AG20443 (cell line): ENCODE data around the gene CEP290.
"Not testable (repeated sequence)": the region's sequence is repeated elsewhere in the genome, so short reads cannot be mapped to it uniquely, and the experiment has no call there.

Experiments
- DNase-seq: peaks from one replicate; pipeline ENCODE4 v3.0.0; 2012; ENCODE audit warnings: low spot score, mixed read lengths

Gene CEP290

DNA sequence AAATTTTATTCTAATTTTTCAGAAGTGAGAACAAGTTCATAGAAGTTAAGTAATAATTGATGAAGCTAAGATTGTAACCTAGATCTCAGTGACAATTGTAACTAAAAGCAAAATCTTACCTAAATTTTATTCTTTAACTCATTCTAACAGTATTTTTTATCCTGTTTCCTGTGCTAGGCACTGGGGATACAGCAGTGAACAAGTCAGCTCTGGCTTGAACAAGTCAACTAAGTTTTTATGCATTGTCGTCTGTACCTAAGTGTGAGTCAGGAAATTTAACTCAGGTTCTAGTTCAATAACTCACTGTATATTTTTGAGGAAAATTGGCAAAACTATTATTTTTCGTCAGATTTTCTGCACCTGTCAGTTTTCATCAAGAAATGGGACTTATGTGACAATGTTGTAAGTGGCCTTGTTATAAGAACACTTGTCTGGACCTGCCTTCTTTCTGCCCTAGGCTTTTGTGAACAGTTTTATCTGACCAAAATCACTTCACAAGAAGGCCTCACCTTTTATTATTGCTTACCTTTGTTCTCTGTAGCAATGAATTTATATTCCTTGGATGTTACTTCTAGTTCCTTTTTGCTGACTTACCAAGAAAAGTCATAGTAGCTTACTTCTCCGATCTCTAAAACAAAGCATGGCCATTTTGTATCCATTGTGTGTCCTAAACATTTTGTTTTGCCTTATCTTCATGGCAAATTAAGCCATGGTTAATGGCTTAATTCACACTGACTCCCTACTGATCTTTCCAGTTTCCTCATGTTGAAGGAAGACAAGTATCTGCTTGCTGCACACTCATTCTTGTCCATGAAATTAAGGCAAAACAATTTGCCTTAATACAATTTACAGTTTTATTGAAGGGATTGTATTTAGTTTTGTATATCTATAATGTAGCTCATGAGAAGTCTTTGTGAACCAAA lies 2.9 kb upstream of the CEP290 start:
- DNase-seq, result no peak

DNA sequence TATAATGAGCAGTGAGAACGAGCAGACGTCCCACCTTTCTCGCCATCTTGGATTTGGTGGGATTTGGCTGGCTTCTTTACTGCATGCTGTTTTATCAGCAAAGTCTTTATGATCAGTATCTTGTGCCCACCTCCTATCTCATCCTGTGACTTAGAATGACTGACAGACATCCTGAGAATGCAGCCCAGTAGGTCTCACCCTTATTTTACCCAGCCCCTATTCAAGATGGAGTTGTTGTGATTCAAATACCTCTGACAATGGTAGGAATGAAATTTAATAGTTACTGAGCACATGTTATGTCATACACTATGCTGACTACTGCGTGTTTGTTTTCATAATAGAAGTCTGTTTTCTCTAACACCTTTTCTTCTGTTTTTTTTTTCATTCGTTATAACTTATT lies 2.1 kb upstream of the CEP290 start:
- no peak for DNase-seq

DNA sequence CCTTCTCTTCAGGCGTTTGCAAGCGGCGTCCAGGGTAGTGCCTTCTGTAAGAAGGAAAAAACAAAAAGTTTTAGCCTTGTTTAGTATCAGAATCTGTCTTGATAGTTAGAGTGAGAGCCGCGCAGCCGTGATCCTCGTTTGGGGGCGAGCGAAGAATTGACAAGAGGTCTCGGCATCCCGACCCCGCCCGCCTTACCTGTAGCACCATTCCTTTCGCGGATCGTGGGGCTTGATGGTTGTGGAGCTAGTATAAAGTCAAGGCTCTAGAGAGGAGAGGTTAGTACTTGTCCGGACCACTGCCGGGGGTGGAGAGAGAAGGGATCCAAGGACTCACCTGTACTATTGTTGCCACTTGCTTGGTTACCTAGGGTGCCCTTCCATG lies 713 bp upstream of the CEP290 start:
- DNase-seq, result no peak

DNA sequence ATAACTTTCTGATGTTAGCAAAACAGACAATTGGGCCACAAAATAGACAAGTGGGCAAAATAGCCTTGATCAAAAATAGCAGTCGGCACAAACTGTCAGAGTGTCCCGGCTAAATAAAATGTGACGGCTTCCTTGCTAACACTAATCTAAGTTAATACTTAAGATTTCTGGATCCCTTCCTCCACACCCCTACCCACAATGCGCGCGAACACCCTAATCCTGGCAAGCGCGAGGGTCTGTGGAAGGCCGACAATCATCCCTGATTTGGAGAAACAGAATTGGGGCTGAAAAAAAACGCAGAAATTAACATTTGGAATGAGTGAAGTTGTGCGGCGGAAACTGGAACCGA lies 489 bp downstream of the CEP290 start:
- no peak for DNase-seq

DNA sequence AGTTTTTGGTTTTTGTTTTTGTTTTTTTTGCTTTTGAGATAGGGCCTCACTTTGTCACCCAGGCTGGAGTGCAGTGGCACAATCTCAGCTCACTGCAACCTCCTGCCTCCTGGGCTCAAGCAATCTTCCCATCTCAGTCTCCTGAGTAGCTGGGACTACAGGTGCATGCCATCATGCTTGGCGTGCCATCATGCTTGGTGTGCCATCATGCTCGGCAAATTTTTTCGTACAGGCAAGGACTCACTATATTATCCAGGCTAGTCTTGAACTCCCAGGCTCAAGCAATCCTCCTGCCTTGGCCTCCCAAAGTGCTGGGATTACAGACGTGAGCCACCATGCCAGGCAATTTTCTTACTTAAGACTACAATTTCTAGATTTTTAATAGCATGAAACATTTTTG lies 2.2 kb downstream of the CEP290 start:
- not testable (repeated sequence) for DNase-seq

- DNase-seq, result not testable (repeated sequence)
These were observed 8.7 kb downstream of the CEP290 start for GRCh38 chr12:88133181-88133580.

DNA sequence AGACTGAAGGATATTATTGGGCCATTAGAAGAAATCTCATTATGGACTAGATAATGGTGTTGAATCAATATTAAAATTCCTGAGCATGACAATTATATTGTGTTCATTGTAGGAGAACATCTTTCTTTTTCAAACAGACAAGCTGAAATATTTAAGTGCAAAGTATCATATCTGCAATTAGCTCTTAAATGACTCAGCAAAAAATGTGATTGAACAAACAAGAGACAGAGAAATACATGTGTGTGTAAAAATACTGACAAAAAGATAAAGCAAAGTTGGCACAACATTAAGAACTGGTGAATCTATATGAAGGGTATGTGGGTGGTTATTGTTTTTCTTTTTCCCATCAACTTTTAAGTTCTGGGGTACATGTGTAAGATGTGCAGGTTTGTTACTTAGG lies 9.5 kb downstream of the CEP290 start:
- no peak for DNase-seq

DNA sequence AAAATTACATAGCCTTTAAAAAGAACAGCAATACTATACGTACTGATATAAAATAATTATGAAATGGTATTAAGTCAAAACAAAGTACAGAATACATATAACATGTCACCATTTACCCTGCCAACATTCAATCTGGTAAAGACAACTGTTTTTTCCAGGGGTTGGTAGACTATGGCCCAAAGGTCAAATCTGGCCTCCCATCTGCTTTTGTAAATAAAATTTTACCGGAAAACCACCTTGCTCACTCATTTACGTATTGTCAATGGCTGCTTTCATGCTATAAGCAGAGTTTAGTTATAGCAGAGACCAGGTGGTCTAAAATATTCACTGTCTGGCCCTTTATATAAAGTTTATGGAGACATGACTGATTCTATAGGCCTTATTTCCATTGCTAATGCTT lies 14.0 kb downstream of the CEP290 start:
- DNase-seq, result no peak

- DNase-seq, result no peak
These were observed 14.8 kb downstream of the CEP290 start for GRCh38 chr12:88127099-88127498.

- DNase-seq, result no peak
These were observed 19.2 kb downstream of the CEP290 start for GRCh38 chr12:88122666-88123065.

DNA sequence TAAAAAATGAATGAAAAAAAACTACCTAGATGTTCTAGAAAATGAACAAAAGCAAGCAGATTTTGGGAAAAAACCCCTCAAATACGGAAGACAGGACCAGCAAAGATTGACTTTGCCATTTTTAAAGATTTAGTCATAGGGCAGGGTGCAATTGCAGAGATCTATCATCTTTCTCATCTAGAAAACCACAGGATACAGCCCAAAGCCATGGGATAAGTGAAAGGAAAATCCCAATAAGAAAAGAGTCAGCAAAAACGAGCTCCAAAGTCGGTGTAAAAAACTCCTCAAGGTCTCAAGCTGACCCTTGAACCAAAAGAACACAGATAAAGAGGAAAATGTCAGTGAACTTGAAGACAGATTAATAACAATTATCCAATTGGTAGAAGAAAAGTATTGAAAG lies 28.0 kb downstream of the CEP290 start:
- peak; percentile 14 for DNase-seq

DNA sequence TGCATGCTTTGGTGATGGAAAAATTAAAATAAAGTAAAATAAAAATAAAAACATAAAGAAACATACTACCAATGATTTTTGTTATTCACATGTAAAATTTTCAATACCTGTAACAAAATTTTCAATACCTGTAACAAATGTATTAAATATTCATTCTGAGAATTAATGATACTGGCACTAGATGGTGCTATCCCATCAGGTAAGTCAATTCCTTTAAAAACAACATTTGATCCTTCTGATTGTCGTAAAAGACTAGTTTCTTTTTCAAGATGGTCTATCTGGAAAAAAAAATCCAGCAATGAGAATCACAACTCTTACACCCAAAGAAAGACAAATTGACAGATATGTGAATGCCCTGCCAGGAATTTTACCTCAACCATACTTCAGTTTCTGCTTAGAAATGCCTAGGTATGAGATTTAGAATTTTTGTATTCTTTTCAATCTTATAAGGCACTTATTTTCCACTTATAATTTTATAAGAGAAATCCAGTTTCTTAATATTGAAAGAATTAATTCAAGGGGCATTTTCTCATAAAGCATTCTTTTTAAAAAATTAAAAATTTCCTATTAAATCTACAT lies 30.7 kb downstream of the CEP290 start:
- DNase-seq, result peak; percentile 24

GRCh38 chr12:88108021-88108420 lies 33.9 kb downstream of the CEP290 start:
- peak; percentile 2 for DNase-seq

DNA sequence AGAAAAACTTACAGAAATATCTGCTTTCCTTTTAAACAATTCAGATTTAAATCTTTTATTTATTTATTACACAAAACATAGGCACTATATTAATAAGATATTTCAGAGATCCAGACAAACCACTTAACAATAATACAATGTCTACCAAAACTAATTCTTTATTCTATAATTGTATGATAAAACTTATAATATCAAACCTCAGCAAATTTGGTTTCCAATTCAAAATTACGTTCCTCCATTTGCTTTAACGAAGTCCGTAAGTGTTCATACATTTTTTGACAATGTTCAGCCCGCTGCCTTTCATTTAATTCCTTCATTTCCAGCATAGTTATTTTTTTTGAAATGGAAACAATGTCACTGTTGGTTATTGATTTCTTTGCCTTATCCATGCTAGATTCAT lies 48.3 kb downstream of the CEP290 start:
- DNase-seq, result no peak

GRCh38 chr12:88092771-88093170 lies 49.1 kb downstream of the CEP290 start:
- no peak for DNase-seq

DNA sequence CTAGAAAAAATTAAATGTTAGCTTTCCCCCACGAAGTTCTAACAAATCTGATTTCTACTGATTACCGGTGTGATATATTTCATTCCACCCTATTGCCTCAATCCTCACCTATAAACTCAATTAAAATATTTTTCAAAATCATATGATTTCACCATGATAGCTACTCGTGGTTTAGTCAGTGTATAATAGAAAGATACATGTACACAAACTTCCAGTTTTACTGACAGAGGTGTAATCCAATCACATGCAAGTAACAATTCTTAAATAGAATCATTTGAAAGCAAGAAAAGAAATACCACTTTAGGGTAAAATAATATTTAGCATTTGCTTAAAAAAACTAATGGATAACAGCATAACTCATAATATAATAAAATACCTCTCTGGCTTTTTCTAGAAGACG lies 57.7 kb downstream of the CEP290 start:
- no peak for DNase-seq

GRCh38 chr12:88083634-88084033 lies 58.3 kb downstream of the CEP290 start:
- no peak for DNase-seq

DNA sequence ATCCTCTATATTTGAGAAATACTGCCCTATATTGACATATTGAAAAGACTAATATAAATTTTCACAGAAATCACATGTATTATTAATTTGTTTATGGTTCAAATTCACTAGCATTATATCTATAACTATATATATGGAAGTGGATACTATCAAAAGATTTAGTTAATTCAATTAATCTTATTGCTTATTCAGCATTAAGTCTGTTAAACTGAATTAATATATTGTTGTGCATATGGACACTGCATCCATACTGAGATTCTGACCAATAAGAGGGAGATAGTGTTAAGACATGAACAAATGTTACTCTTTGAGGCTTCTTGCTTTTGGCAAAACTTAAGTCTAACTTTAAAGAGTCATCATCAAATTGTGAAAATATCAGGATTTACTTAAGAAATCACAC lies 60.6 kb downstream of the CEP290 start:
- no peak for DNase-seq

DNA sequence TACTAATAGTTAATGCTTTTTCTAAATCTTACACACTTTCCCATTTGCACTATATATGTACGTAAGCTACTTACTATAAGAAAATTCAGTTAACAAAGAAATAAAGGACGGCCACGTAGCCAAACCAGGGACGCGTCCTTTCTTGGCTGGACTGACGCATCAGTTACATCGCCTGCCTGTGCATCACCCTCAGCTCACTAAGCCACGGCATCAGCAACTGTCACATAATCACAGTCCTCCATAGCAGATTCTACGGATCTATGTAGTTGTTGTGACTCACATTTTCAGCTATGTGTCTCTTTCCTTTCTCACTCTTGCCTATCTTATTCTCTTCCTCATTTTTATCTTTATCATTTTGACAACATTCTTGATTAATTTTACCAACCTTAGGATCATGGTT lies 74.6 kb downstream of the CEP290 start:
- no peak for DNase-seq

- DNase-seq, result no peak
These were observed 78.5 kb downstream of the CEP290 start for GRCh38 chr12:88063375-88063774.

DNA sequence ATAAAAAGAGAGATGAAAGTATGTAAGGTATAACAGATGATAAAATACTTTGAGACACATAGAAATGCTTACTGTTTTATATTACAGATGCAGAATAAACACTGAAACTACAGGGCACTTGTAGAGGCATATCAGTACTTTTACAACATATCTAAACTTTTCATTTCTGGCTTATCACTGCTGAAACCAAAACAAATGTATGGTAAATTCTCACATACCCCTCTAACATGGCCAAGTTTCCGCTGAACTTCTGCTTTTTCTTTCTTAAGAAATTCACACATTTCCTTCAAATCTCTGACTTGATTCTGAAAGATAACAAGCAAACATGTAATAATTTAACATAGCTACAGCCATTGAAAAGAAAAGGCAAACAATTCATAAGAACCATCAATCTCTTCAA lies 79.4 kb downstream of the CEP290 start:
- DNase-seq, result no peak

DNA sequence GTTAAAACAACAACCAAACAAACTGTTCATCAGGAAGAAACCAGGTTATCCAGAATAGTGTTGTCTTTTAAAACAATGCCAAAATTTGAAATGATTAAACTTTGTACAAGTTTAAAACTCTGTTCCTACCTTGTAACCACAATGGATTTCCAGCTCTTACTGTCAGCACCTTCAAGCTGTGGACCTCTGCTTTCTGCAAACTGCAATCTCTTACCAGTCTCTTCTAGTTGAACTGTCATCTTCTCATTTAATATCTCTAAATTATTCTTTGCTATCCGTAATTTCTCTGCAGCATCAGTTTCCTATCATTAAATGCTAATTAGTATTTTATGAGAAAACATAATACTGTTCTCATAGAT lies 83.2 kb downstream of the CEP290 start:
- no peak for DNase-seq

- DNase-seq, result peak; percentile 73
These were observed 83.7 kb downstream of the CEP290 start for GRCh38 chr12:88057994-88058718.
